Iris pigment epithelial cell (primary cell): Measurements from ENCODE around the gene HOPX.
"Not testable (repeated sequence)": the region's sequence is repeated elsewhere in the genome, so short reads cannot be mapped to it uniquely, and the experiment has no call there.

Experiments used
- DNase-seq: peaks from one replicate; pipeline ENCODE4 v3.0.0-alpha.2; 2011; ENCODE audit warnings: low read depth

The HOPX gene, protein sequence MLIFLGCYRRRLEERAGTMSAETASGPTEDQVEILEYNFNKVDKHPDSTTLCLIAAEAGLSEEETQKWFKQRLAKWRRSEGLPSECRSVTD

DNA sequence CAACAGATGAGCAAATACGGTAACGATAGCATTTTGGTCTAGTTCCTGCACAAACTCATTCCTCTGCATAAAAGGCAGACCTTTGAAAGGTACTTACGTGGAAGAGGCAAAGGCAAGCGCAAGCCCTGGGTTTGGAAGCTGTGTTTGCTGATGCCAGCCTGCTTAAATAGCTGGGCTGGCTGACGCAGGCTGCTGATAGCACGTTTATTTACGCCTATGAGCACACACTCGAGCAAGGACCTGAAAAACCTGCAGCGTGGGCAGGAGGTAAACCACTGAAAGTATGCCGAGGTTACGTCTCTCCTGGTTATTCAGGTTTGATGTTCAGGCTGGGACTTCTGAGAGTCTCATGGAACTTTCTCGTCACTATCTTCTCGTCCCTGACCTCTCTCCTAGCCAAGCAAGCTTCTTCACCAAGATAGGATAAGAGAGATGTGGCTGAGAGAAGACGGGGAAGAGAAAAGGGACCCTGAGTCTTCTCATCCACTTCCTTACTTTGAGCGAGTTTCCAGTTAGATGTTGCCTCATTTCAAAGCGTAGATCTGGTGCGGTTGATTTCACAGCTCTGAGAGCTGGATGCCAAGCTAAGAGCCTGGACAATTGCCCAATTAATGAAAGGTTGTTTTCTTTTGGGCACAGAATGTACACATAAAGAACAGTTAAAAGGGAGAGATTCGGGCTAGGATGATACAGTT is at the start of gene HOPX:
Gene HOPX (minus strand): TSS at position 139 of the 695 bp plus-strand sequence. CDS start 23,480 bp downstream, outside the sequence.
- no peak for DNase-seq

- DNase-seq: no peak
Observed at GRCh38 chr4:56730097-56730496, 49.0 kb upstream of the HOPX start.

GRCh38 chr4:56728512-56728911 is 47.4 kb upstream of the HOPX start:
- peak; percentile 99 for DNase-seq

GRCh38 chr4:56727150-56727549 is 46.1 kb upstream of the HOPX start:
- peak; percentile 71 for DNase-seq

- not testable (repeated sequence) for DNase-seq
Observed at GRCh38 chr4:56726593-56726992, 45.5 kb upstream of the HOPX start.

- DNase-seq: no peak
Observed at GRCh38 chr4:56723659-56724230, 42.6 kb upstream of the HOPX start.

DNA sequence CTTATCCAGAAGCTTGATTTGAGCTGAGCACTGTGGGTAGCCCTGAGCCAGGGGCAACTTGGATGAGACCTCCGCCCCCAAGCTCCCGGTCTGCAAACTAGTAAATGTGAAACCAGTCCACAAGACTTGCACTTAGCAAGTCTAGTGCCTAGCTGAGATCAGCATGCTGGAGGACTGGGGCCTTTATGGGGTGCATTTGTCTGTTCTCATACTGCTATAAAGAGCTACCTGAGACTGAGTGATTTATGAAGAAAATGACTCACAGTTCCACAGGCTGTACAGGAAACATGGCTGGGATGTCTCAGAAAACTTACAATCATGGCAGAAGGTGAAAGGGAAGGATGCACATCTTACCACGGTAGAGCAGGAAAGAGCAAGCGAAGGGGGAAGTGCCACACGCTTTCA is 42.1 kb upstream of the HOPX start:
- no peak for DNase-seq

GRCh38 chr4:56708146-56708545 is 27.1 kb upstream of the HOPX start:
- no peak for DNase-seq

- DNase-seq: no peak
Observed at GRCh38 chr4:56705966-56706365, 24.9 kb upstream of the HOPX start.

- DNase-seq: no peak
Observed at GRCh38 chr4:56705334-56705733, 24.2 kb upstream of the HOPX start.

GRCh38 chr4:56704089-56704871 is 23.2 kb upstream of the HOPX start:
- no peak for DNase-seq

DNA sequence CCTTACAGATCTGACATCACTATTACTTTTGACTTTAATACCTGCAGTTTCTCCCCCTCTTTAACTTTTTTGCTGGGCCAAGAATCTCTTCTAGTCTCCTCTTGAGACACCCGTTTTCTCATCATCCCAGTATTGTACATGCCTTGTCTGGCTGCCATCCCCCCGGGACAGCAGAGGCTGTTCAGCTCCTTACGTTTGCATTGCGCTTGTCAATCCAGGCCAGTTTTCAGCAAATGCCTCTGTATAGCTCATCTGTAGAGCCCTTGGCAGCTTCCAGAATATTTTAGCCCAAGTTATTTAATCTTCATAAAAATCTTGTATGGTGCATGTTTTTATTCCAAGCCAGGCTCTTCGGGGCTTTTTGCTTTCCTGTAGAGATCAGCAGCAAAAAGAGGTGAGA is 22.3 kb upstream of the HOPX start:
- no peak for DNase-seq

DNA sequence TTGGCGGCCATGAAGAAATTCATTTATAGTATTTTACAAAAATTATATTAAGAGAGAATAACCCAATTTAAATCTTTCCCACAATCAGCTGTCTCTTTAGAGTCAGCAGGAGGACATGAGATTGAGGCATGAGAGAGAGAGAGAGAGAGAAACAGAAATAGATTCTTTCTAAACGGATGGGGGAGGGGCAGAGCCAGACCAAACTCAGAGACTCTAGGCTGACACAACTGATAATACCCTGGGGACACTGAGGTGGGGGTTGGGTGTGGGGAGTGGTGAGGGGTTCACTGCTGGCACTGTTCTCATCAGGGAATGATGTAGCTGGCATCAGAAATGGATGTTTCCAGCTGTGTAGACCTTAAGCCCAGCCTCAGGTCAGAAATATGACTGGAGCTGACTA is 20.5 kb upstream of the HOPX start:
- DNase-seq: no peak

DNA sequence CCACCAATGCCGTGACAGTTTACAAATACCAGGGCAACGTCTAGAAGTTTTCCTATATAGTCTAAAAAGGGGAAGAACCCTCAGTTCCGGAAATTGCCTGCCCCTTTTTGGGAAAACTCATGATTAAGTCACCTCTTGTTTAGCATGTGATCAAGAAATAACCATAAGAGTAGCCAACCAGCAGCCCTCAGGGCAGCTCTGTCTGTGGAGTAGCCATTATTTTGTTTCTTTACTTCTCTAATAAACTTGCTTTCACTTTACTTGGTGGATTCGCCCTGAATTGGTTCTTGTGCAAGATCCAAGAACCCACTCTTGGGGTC is 20.0 kb upstream of the HOPX start:
- no peak for DNase-seq

DNA sequence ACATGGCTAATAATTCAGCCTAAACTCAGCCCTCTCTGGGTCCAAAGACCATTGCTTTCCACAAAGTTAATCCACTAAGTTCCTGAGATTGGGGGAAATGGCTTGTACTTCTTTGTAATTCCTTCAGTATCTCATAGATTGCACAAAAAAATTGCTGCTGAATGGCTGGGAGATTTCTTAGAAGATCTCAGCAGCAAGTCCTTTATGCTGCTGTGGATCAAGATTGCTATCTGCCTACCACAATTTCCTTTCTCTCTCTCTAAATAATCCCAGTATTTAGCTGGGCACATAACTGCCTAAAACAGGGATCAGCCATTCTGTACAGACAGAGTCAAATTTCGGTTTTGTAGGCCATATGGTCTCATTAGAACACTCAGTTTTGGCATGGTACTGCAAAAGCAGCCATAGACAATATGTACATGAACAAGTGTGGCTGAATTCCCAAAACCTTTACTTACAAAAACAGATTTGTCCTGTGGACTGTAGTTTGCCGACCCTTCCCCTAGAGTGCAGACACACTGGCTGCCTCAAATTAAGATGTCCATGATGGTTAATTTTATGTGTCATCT is 18.5 kb upstream of the HOPX start:
- DNase-seq: no peak

DNA sequence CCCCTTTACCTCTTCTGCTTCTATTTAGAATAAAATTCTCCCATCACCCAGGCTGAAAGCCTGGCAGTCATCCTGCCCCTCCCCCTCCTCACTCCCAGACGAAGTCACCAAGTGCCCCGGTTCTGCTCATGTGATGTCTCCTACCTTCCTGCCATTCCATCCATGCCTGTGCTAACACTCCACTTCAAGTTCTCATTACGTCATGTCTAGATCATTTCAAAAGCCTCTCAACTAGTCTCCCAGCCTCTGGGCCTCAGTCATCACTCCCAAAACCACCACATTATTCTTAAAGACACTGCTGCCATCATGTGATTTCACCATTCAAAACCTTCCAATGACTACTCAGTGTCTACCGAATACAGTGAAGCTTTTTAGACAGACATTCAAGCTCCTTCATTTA is 17.2 kb upstream of the HOPX start:
- DNase-seq: peak; percentile 41

GRCh38 chr4:56696056-56696455 is 15.0 kb upstream of the HOPX start:
- DNase-seq: no peak

GRCh38 chr4:56693476-56693875 is 12.4 kb upstream of the HOPX start:
- DNase-seq: not testable (repeated sequence)

- no peak for DNase-seq
Observed at GRCh38 chr4:56692576-56692975, 11.5 kb upstream of the HOPX start.

DNA sequence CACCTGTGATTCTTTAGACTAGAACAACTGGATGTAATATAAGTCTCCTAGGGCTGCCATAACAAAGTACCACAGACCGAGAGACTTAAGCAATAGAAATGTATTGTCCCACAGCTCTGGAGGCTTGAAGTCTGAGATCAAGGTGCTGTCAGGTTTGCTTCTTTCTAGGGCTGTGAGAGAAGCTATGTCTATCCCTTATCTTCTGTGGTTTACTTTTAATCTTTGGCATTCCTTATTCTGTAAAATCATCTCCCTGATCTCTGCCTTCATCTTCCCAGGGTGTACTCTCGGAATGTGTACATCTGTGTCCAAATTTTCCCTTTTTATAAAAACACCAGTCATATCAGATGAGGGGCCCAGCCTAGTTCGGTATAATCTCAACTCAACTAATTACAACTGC is 10.3 kb upstream of the HOPX start:
- DNase-seq: no peak

DNA sequence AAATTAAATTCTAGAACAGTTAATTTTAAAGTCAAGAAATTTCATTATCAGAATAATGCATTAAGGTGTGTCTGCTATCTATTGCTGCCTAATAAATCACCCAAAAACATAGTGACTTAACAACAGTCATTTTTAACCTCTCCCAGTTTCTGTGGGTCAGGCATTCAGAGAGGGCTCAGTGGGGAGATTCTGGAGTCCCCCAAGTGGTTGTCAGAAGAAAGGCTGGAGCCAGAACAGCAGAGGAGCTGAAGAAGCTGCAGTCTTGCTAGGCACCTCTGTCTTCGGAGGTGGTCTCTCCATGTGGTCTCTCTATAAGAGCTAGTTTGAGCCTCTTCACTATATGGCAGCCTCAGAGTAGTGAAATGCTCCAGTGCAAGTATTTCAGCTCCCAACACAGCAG is 9.3 kb upstream of the HOPX start:
- no peak for DNase-seq

DNA sequence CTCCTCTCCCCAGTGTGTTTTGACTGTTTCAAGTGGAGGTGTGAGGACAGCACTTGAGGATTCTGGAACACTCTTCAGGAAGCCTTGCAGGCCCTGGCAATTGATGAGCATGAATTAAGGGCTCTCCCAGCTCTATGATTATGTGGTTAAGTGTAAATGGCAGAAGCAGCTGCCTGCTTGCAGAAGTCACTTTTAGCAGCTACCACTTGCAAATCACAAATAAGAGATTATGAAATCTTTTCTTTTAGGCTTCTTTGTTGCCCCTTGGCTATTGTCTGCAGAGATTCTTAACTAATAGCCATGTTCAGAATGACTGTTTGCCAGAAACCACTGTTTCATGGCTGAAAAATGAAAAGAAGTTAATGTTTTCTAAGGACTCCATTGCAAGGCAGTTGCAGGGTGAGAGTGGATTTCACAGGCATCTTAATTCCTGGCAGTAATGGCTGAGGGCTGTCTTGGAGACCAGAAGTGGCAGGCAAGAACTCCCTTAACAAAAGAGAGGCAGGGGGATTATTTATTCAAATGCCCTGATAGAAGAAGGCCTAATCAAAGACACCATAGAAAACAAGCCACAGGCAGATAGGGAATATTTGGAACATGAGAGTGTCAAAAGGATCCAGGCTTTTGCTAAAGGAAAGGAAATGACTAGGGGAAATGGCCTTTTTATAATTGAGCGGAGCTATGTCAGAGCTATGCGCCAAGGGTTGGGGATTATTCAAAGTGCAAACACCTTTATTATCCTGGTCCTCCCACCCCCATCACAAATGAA is 8.3 kb upstream of the HOPX start:
- no peak for DNase-seq
